Loucy (cell line): ENCODE data around the gene NECTIN2.

Source experiments
- H2AFZ ChIP-seq: fragments of 200-600 bp; sonication (generic); 2 replicates; pipeline ENCODE4 v1.6.0; 2016; ENCODE audit warnings: antibody characterized with exemption, mild to moderate bottlenecking, low read length, moderate library complexity
- H3F3A ChIP-seq: fragments of 200-600 bp; 2 replicates; pipeline ENCODE4 v1.6.0; 2016; ENCODE audit warnings: antibody characterized with exemption, low read depth, mild to moderate bottlenecking
- H3K27me3 ChIP-seq: fragments of 200-600 bp; sonication (generic); 2 replicates; pipeline ENCODE4 v1.6.1; 2014; ENCODE audit warnings: low read length, mild to moderate bottlenecking; ENCODE audit not compliant: insufficient read depth, poor library complexity, severe bottlenecking
- H3K36me3 ChIP-seq: fragments of 200-600 bp; sonication (generic); 2 replicates; pipeline ENCODE4 v1.6.1; 2016; ENCODE audit warnings: low read length; ENCODE audit not compliant: insufficient read depth
- H3K4me1 ChIP-seq: fragments of 200-600 bp; sonication (generic); 2 replicates; pipeline ENCODE4 v1.5.1; 2014; ENCODE audit warnings: low read length, mild to moderate bottlenecking; ENCODE audit not compliant: insufficient read depth, poor library complexity, severe bottlenecking
- H3K4me2 ChIP-seq: fragments of 200-600 bp; sonication (generic); 2 replicates; pipeline ENCODE4 v1.6.0; 2014; ENCODE audit warnings: antibody characterized with exemption, low read length, low read depth, mild to moderate bottlenecking; ENCODE audit not compliant: poor library complexity, severe bottlenecking
- H3K4me3 ChIP-seq: fragments of 200-600 bp; sonication (generic); 2 replicates; pipeline ENCODE4 v1.5.1; 2014; ENCODE audit warnings: low read length, mild to moderate bottlenecking, mixed read lengths; ENCODE audit not compliant: poor library complexity, severe bottlenecking
- H3K79me2 ChIP-seq: fragments of 200-600 bp; sonication (generic); 2 replicates; pipeline ENCODE4 v1.6.1; 2014; ENCODE audit warnings: low read length; ENCODE audit not compliant: insufficient read depth
- H3K9ac ChIP-seq: fragments of 200-600 bp; sonication (generic); 2 replicates; pipeline ENCODE4 v1.6.0; 2014; ENCODE audit warnings: mild to moderate bottlenecking, low read depth, low read length, moderate library complexity; ENCODE audit not compliant: poor library complexity, severe bottlenecking
- H3K9me2 ChIP-seq: fragments of 200-600 bp; sonication (generic); replicated peaks from 2 replicates; pipeline ENCODE4 v1.6.1; 2016; ENCODE audit warnings: low read depth, low read length, mixed read lengths
- H3K9me3 ChIP-seq: fragments of 200-600 bp; sonication (generic); 2 replicates; pipeline ENCODE4 v1.6.1; 2014; ENCODE audit warnings: mild to moderate bottlenecking, antibody characterized with exemption, low read length, low read depth; ENCODE audit not compliant: insufficient read depth
- H4K20me1 ChIP-seq: fragments of 200-600 bp; sonication (generic); 2 replicates; pipeline ENCODE4 v1.6.0; 2014; ENCODE audit warnings: antibody characterized with exemption, low read length, mild to moderate bottlenecking; ENCODE audit not compliant: insufficient read depth, poor library complexity, severe bottlenecking
- EZH2phosphoT487 ChIP-seq: fragments of 200-600 bp; IDR thresholded peaks from 2 replicates; pipeline ENCODE4 v1.6.1; 2018; ENCODE audit warnings: antibody characterized with exemption, mild to moderate bottlenecking, moderate library complexity, borderline replicate concordance
- TF ChIP-seq, protein P1 (sequence below): fragments of 200-600 bp; sonication (generic); conservative IDR thresholded peaks from 2 replicates; pipeline ENCODE4 v1.5.1; 2014; ENCODE audit warnings: mild to moderate bottlenecking, antibody characterized with exemption, low read length

Gene NECTIN2

GRCh38 chr19:44809577-44810233 is 36.4 kb upstream of the NECTIN2 start:
- H3K79me2 ChIP-seq = no peaks in the 10 kb centered on the region
- H3K9me3 ChIP-seq = no peaks in the 10 kb centered on the region
- no peak overlapping the region for H2AFZ ChIP-seq
- H3K9me2 ChIP-seq = no peaks in the 10 kb centered on the region
- no peaks in the 10 kb centered on the region for H4K20me1 ChIP-seq
- H3K4me1 ChIP-seq = no peaks in the 10 kb centered on the region
- H3K27me3 ChIP-seq = no peaks in the 10 kb centered on the region
- H3K36me3 ChIP-seq = no peaks in the 10 kb centered on the region
- H3K9ac ChIP-seq = no peak overlapping the region
- H3F3A ChIP-seq = no peaks in the 10 kb centered on the region
- TF ChIP-seq, protein P1, sequence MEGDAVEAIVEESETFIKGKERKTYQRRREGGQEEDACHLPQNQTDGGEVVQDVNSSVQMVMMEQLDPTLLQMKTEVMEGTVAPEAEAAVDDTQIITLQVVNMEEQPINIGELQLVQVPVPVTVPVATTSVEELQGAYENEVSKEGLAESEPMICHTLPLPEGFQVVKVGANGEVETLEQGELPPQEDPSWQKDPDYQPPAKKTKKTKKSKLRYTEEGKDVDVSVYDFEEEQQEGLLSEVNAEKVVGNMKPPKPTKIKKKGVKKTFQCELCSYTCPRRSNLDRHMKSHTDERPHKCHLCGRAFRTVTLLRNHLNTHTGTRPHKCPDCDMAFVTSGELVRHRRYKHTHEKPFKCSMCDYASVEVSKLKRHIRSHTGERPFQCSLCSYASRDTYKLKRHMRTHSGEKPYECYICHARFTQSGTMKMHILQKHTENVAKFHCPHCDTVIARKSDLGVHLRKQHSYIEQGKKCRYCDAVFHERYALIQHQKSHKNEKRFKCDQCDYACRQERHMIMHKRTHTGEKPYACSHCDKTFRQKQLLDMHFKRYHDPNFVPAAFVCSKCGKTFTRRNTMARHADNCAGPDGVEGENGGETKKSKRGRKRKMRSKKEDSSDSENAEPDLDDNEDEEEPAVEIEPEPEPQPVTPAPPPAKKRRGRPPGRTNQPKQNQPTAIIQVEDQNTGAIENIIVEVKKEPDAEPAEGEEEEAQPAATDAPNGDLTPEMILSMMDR = no peak
- no peak for TF ChIP-seq EZH2phosphoT487
- no peak overlapping the region for H3K4me2 ChIP-seq
- no peak overlapping the region for H3K4me3 ChIP-seq

DNA sequence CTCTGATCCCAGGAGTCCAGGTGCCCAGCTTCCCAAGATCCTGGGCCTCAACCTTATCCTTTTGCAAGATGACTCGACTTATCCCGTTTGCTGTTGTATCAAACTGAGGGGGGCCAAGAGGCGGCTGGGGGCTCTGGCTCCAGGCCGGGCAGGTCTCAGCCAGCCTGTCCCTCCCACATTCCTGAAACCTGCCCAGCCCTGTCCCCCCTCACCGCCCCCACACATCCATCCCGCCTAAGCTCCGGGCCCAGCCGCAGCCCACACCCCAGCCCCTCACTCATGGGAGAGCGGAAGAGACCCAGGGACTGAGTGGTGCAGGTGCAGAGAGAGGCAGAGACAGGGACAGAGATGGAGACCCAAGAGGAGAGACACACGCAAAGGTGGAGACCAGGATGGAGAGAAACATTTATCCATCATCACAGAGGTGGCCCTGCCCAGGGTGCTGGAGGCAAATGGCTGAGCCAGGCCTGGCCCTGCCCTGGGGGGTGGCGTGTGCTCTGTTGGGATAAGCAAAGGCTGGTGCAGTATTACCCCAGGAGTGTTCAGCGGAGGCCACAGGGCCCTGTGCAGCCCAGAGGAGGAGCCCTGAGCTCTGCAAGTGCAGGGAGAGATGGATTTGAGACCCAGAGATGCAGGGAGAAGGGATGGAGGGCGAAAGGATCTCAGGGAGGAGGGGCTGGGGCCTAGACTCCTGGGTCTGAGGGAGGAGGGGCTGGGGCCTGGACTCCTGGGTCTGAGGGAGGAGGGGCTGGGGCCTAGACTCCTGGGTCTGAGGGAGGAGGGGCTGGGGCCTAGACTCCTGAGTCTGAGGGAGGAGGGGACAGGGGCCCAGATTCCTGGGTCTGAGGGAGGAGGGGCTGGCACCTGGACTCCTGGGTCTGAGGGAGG is 35.6 kb upstream of the NECTIN2 start:
- H3K36me3 ChIP-seq = no peaks in the 10 kb centered on the region
- no peaks in the 10 kb centered on the region for H3K27me3 ChIP-seq
- H3F3A ChIP-seq = no peaks in the 10 kb centered on the region
- no peak overlapping the region for H3K4me3 ChIP-seq
- TF ChIP-seq EZH2phosphoT487 = no peak
- TF ChIP-seq, protein P1 = no peak
- no peaks in the 10 kb centered on the region for H3K79me2 ChIP-seq
- H4K20me1 ChIP-seq = no peaks in the 10 kb centered on the region
- H3K9ac ChIP-seq = no peak overlapping the region
- H3K9me3 ChIP-seq = no peaks in the 10 kb centered on the region
- H3K4me2 ChIP-seq = no peak overlapping the region
- no peaks in the 10 kb centered on the region for H3K4me1 ChIP-seq
- H3K9me2 ChIP-seq = no peaks in the 10 kb centered on the region
- H2AFZ ChIP-seq = no peak overlapping the region

DNA sequence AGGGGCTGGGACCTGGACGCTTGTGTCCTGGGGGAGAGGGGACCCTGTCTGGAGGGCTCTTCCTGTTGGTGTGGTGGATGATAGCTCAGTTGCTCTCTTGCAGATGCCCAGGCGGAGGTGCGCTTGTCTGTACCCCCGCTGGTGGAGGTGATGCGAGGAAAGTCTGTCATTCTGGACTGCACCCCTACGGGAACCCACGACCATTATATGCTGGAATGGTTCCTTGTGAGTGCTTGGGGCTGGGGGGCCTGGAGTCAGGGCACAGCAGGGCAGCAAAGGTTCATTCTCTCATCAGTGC is 35.0 kb upstream of the NECTIN2 start:
- Histone ChIP-seq H3K9me2 (no peaks in the 10 kb centered on the region), H3K27me3 (no peaks in the 10 kb centered on the region)
- TF ChIP-seq, protein P1 = no peak
- TF ChIP-seq EZH2phosphoT487 = no peak

More for the DNA sequence above, 35.0 kb upstream of the NECTIN2 start:
- H3K9ac ChIP-seq = no peak overlapping the region
- H3F3A ChIP-seq = no peaks in the 10 kb centered on the region
- H3K4me2 ChIP-seq = no peak overlapping the region
- H3K36me3 ChIP-seq = no peaks in the 10 kb centered on the region
- H3K4me1 ChIP-seq = no peaks in the 10 kb centered on the region
- no peaks in the 10 kb centered on the region for H3K79me2 ChIP-seq
- no peaks in the 10 kb centered on the region for H3K9me3 ChIP-seq
- no peak overlapping the region for H3K4me3 ChIP-seq
- no peak overlapping the region for H2AFZ ChIP-seq
- H4K20me1 ChIP-seq = no peaks in the 10 kb centered on the region
